Keratinocyte (primary cell): ENCODE data around the gene CDH13. TPM values are rescaled to one million over a fixed set of nuclear protein-coding genes. Genes with fewer than 3 reads are reported as not detected.

Experiments
- DNase-seq: peaks from one replicate; pipeline ENCODE4 v3.0.0-alpha.2; 2011; ENCODE audit warnings: low read depth, missing footprints, low spot score
- FAIRE-seq: peaks from 2 replicates; lab custom pipeline; 2011; peaks lifted over from hg19 to GRCh38; lab: Jason Lieb, UNC
- H2AFZ ChIP-seq: 2 replicates; pipeline ENCODE4 v1.6.0; 2012; ENCODE audit warnings: low read length, control low read depth, inconsistent platforms; ENCODE audit not compliant: control insufficient read depth
- H3K27ac ChIP-seq: 2 replicates; pipeline ENCODE4 v1.5.1; 2011; ENCODE audit warnings: low read length; ENCODE audit not compliant: control insufficient read depth, insufficient read depth
- H3K27me3 ChIP-seq: 3 replicates; pipeline ENCODE4 v1.6.0; 2011; ENCODE audit warnings: low read length; ENCODE audit not compliant: control insufficient read depth, insufficient read depth; ENCODE audit errors: extremely low read depth
- H3K36me3 ChIP-seq, 2 experiments: 2 replicates in 1 of 2; 3 replicates in 1 of 2; pipeline ENCODE4 v1.5.1; 2011; ENCODE audit warnings: low read length in 2 of 2, mild to moderate bottlenecking in 1 of 2; ENCODE audit not compliant: control insufficient read depth in 2 of 2, insufficient read depth in 2 of 2; ENCODE audit errors: extremely low read depth in 1 of 2
- H3K4me1 ChIP-seq: 3 replicates; pipeline ENCODE4 v1.5.1; 2011; ENCODE audit warnings: low read length; ENCODE audit not compliant: control insufficient read depth, insufficient read depth; ENCODE audit errors: extremely low read depth
- H3K4me2 ChIP-seq: 3 replicates; pipeline ENCODE4 v1.6.0; 2011; ENCODE audit warnings: low read depth, low read length; ENCODE audit not compliant: control insufficient read depth, insufficient read depth; ENCODE audit errors: extremely low read depth
- H3K4me3 ChIP-seq, 3 experiments: fragments of 200-600 bp in 1 of 3; sonication (generic) in 1 of 3; 2 replicates in 2 of 3; 3 replicates in 1 of 3; pipeline ENCODE4 v1.5.1; 2011 to 2016; ENCODE audit warnings: low read length in 3 of 3, mild to moderate bottlenecking in 3 of 3, control low read depth in 2 of 3, inconsistent platforms in 1 of 3, low read depth in 1 of 3, mixed read lengths in 1 of 3, mixed run types in 1 of 3, moderate library complexity in 1 of 3; ENCODE audit not compliant: control insufficient read depth in 2 of 3, insufficient read depth in 2 of 3; ENCODE audit errors: extremely low read depth in 1 of 3
- H3K79me2 ChIP-seq: 2 replicates; pipeline ENCODE4 v1.6.0; 2012; ENCODE audit warnings: low read length; ENCODE audit not compliant: control insufficient read depth, insufficient read depth
- H3K9ac ChIP-seq: 3 replicates; pipeline ENCODE4 v1.6.0; 2011; ENCODE audit warnings: low read length; ENCODE audit not compliant: control insufficient read depth, insufficient read depth; ENCODE audit errors: extremely low read depth
- H3K9me1 ChIP-seq: 3 replicates; pipeline ENCODE4 v1.6.0; 2011; ENCODE audit warnings: low read length; ENCODE audit not compliant: control insufficient read depth, insufficient read depth; ENCODE audit errors: extremely low read depth
- H3K9me3 ChIP-seq: 2 replicates; pipeline ENCODE4 v1.5.1; 2012; ENCODE audit warnings: low read depth, low read length; ENCODE audit not compliant: control insufficient read depth
- H4K20me1 ChIP-seq: 3 replicates; pipeline ENCODE4 v1.6.0; 2011; ENCODE audit warnings: low read length; ENCODE audit not compliant: control insufficient read depth, insufficient read depth; ENCODE audit errors: extremely low read depth
- CTCF ChIP-seq, 3 experiments: IDR thresholded peaks in 1 of 3; conservative IDR thresholded peaks in 1 of 3; optimal IDR thresholded peaks in 1 of 3; 2 replicates in 2 of 3; 3 replicates in 1 of 3; pipeline versions ENCODE3 to v1.5.1; 2011; ENCODE audit warnings: low read length in 3 of 3, mild to moderate bottlenecking in 3 of 3, moderate library complexity in 2 of 3, control low read depth in 1 of 3, inconsistent platforms in 1 of 3; ENCODE audit not compliant: insufficient read depth in 2 of 3; ENCODE audit errors: extremely low read depth in 1 of 3
- EZH2 ChIP-seq: IDR thresholded peaks from one replicate; pipeline ENCODE4 v1.6.1; 2012; ENCODE audit warnings: inconsistent platforms, mild to moderate bottlenecking, low read length, moderate library complexity
- dilution Hi-C: fragments of 300-500 bp; cut with MboI; formaldehyde crosslinking; loops from one replicate; pipeline ENCODE4 v1.7.0; 2020; ENCODE audit warnings: low sequenced_read_pairs; ENCODE audit not compliant: extremely low pct_ligation_motif_present
- polyA plus RNA-seq, 5 experiments: library from polyadenylated mRNA; depleted of rRNA in 3 of 5; stranded (reverse) in 3 of 5; stranded (forward) in 1 of 5; unstranded in 1 of 5; fragments of >200 nt; gene quantifications; 1 replicate in 1 of 5; 2 replicates in 3 of 5; 3 replicates in 1 of 5; pipeline versions ENCODE4 v1.2.1 to v1.2.3, GENCODE V29; 2011 to 2012; ENCODE audit warnings: missing spikeins in 2 of 5, low read depth in 1 of 5, low replicate concordance in 1 of 5

CDH13 gene
- polyA plus RNA-seq, 1 donor (not counting 4 experiments of a cell fraction or from before 2014, with no cell fraction given), result 111 TPM

GRCh38 chr16:83622010-83622409, 995.2 kb downstream of the CDH13 start:
- H4K20me1 ChIP-seq, result no peaks in the 10 kb centered on the region
- no peaks in the 10 kb centered on the region for H3K27me3 ChIP-seq
- H3K36me3 ChIP-seq, result no peaks in the 10 kb centered on the region
- DNase-seq, result no peak
- no peak for FAIRE-seq
- H3K4me1 ChIP-seq, result no peaks in the 10 kb centered on the region
- H3K9me3 ChIP-seq, result no peaks in the 10 kb centered on the region
- H3K9me1 ChIP-seq, result no peaks in the 10 kb centered on the region
- no peak overlapping the region for H3K27ac ChIP-seq
- no peak overlapping the region for H3K9ac ChIP-seq
- dilution Hi-C loops, result no loop called here
- TF ChIP-seq CTCF (optimal IDR thresholded peaks at IDR 0.05 in 1 of 3, IDR thresholded peaks at IDR 0.05 in 1 of 3, conservative IDR thresholded peaks at IDR 0.05 in 1 of 3; ENCODE audit: extremely low read depth in 1 of 3, insufficient read depth in 2 of 3, low read length in 3 of 3) (no peak), EZH2 (no peak)
- no peak overlapping the region for H3K4me2 ChIP-seq
- no peaks in the 10 kb centered on the region for H3K79me2 ChIP-seq
- H2AFZ ChIP-seq, result no peak overlapping the region
- no peak overlapping the region for H3K4me3 ChIP-seq

- H2AFZ ChIP-seq, result no peak overlapping the region
- no peak overlapping the region for H3K27ac ChIP-seq
- TF ChIP-seq EZH2 (no peak), CTCF (optimal IDR thresholded peaks at IDR 0.05 in 1 of 3, IDR thresholded peaks at IDR 0.05 in 1 of 3, conservative IDR thresholded peaks at IDR 0.05 in 1 of 3; ENCODE audit: extremely low read depth in 1 of 3, insufficient read depth in 2 of 3, low read length in 3 of 3) (no peak)
- no peaks in the 10 kb centered on the region for H3K79me2 ChIP-seq
- H3K36me3 ChIP-seq, result no peaks in the 10 kb centered on the region
- FAIRE-seq (no peak), DNase-seq (no peak)
- H3K9me3 ChIP-seq, result no peaks in the 10 kb centered on the region
- H4K20me1 ChIP-seq, result no peaks in the 10 kb centered on the region
- no peaks in the 10 kb centered on the region for H3K4me1 ChIP-seq
- no peak overlapping the region for H3K9ac ChIP-seq
- H3K4me3 ChIP-seq, result no peak overlapping the region
- H3K9me1 ChIP-seq, result no peaks in the 10 kb centered on the region
- H3K4me2 ChIP-seq, result no peak overlapping the region
- no peaks in the 10 kb centered on the region for H3K27me3 ChIP-seq
- dilution Hi-C loops, result no loop called here
Observed at GRCh38 chr16:83623091-83623730, 996.4 kb downstream of the CDH13 start.
